DOHH2 (cell line): ENCODE results near the gene CCNF.
A peak's percentile ranks its signal among the peaks of the same experiment; 100 is the strongest.

Experiments
- H3F3A ChIP-seq: fragments of 200-600 bp; sonication (generic), shearing (Covaris generic); 2 replicates; pipeline ENCODE4 v1.6.0; 2016; ENCODE audit warnings: antibody characterized with exemption, mild to moderate bottlenecking; ENCODE audit not compliant: control insufficient read depth, insufficient read depth
- H3K27ac ChIP-seq: fragments of 200-600 bp; sonication (generic); 2 replicates; pipeline ENCODE4 v1.5.1; 2014; ENCODE audit warnings: low read depth, mild to moderate bottlenecking, low read length, moderate library complexity
- H3K27me3 ChIP-seq: fragments of 200-600 bp; sonication (generic); 2 replicates; pipeline ENCODE4 v1.6.1; 2014; ENCODE audit warnings: mild to moderate bottlenecking, low read length, mixed read lengths; ENCODE audit not compliant: control insufficient read depth
- H3K36me3 ChIP-seq: fragments of 200-600 bp; sonication (generic); 2 replicates; pipeline ENCODE4 v1.6.1; 2014; ENCODE audit warnings: mild to moderate bottlenecking, low read length, moderate library complexity, mixed read lengths; ENCODE audit not compliant: control insufficient read depth
- H3K4me1 ChIP-seq: fragments of 200-600 bp; sonication (generic); 2 replicates; pipeline ENCODE4 v1.6.1; 2014; ENCODE audit warnings: mild to moderate bottlenecking, low read length, mixed read lengths; ENCODE audit not compliant: control insufficient read depth
- H3K4me2 ChIP-seq: fragments of 200-600 bp; sonication (generic); 2 replicates; pipeline ENCODE4 v1.6.0; 2014; ENCODE audit warnings: mild to moderate bottlenecking, low read length, moderate library complexity
- H3K4me3 ChIP-seq: fragments of 200-600 bp; sonication (generic); 2 replicates; pipeline ENCODE4 v1.5.1; 2014; ENCODE audit warnings: mild to moderate bottlenecking, low read length, mixed read lengths
- H3K79me2 ChIP-seq: fragments of 200-600 bp; sonication (generic); 2 replicates; pipeline ENCODE4 v1.6.1; 2014; ENCODE audit warnings: mild to moderate bottlenecking, low read length, mixed read lengths; ENCODE audit not compliant: control insufficient read depth
- H3K9me2 ChIP-seq: fragments of 200-600 bp; sonication (generic); replicated peaks from 2 replicates; pipeline ENCODE4 v1.6.1; 2014; ENCODE audit warnings: mild to moderate bottlenecking, low read length, mixed read lengths; ENCODE audit not compliant: control insufficient read depth
- H3K9me3 ChIP-seq: fragments of 200-600 bp; sonication (generic); 2 replicates; pipeline ENCODE4 v1.6.1; 2014; ENCODE audit warnings: antibody characterized with exemption, low read length, mixed read lengths; ENCODE audit not compliant: control insufficient read depth, insufficient read depth
- H4K20me1 ChIP-seq: fragments of 200-600 bp; sonication (generic); 2 replicates; pipeline ENCODE4 v1.6.0; 2014; ENCODE audit warnings: low read depth, mild to moderate bottlenecking, antibody characterized with exemption, low read length, moderate library complexity; ENCODE audit not compliant: control insufficient read depth, insufficient read depth
- CTCF ChIP-seq: fragments of 200-600 bp; sonication (generic); IDR thresholded peaks from one replicate; pipeline ENCODE4 v1.5.1; 2014; ENCODE audit warnings: antibody characterized with exemption, mild to moderate bottlenecking, low read depth, low read length; ENCODE audit not compliant: poor library complexity, severe bottlenecking
- EZH2phosphoT487 ChIP-seq: fragments of 200-600 bp; sonication (generic); IDR thresholded peaks from 2 replicates; pipeline ENCODE4 v1.6.1; 2017; ENCODE audit warnings: borderline replicate concordance, mild to moderate bottlenecking, antibody characterized with exemption, low read length, moderate library complexity, mixed read lengths

Gene CCNF

GRCh38 chr16:2472488-2472864, 43.2 kb downstream of the CCNF start:
- H3K79me2 ChIP-seq = peaks cover 46% of the 10 kb centered on the region
- H3K27me3 ChIP-seq = no peaks in the 10 kb centered on the region
- peak overlapping the region; percentile 97 for H3K4me3 ChIP-seq
- peaks cover 12% of the 10 kb centered on the region for H3F3A ChIP-seq
- H3K4me1 ChIP-seq = peaks cover 73% of the 10 kb centered on the region
- no peaks in the 10 kb centered on the region for H3K9me3 ChIP-seq
- no peak overlapping the region for H3K27ac ChIP-seq
- peaks cover 5% of the 10 kb centered on the region for H3K36me3 ChIP-seq
- H3K9me2 ChIP-seq = no peaks in the 10 kb centered on the region
- peaks cover 14% of the 10 kb centered on the region; the same call in 1 of the 2 replicates for H4K20me1 ChIP-seq
- no peak for TF ChIP-seq CTCF
- TF ChIP-seq EZH2phosphoT487 = no peak
- H3K4me2 ChIP-seq = peak overlapping the region; percentile 92

- Histone ChIP-seq H3K27ac (peak overlapping the region; percentile 50), H3K27me3 (no peaks in the 10 kb centered on the region), H3K79me2 (peaks cover 51% of the 10 kb centered on the region), H4K20me1 (peaks cover 16% of the 10 kb centered on the region; the same call in 1 of the 2 replicates), H3K9me3 (no peaks in the 10 kb centered on the region), H3K9me2 (no peaks in the 10 kb centered on the region), H3F3A (peaks cover 12% of the 10 kb centered on the region), H3K4me3 (peak overlapping the region; percentile 97), H3K4me1 (peaks cover 70% of the 10 kb centered on the region), H3K4me2 (peak overlapping the region; percentile 92), H3K36me3 (peaks cover 8% of the 10 kb centered on the region)
- no peak for TF ChIP-seq EZH2phosphoT487
- TF ChIP-seq CTCF = no peak
Measured at GRCh38 chr16:2472885-2473445, 43.7 kb downstream of the CCNF start.

GRCh38 chr16:2473446-2473926, 44.2 kb downstream of the CCNF start:
- Histone ChIP-seq H3K27ac (peak overlapping the region; percentile 50), H3K9me3 (no peaks in the 10 kb centered on the region), H3K27me3 (no peaks in the 10 kb centered on the region), H3K4me1 (peaks cover 65% of the 10 kb centered on the region), H3K4me2 (peak overlapping the region; percentile 92), H3F3A (peaks cover 12% of the 10 kb centered on the region), H3K79me2 (peaks cover 57% of the 10 kb centered on the region), H3K36me3 (peaks cover 8% of the 10 kb centered on the region), H4K20me1 (peaks cover 20% of the 10 kb centered on the region; the same call in 1 of the 2 replicates), H3K9me2 (no peaks in the 10 kb centered on the region), H3K4me3 (peak overlapping the region; percentile 97)
- no peak for TF ChIP-seq CTCF
- TF ChIP-seq EZH2phosphoT487 = no peak
